22Rv1 (cell line): ENCODE measurements around the gene UGP2.

Source experiments
- H3K27ac ChIP-seq: fragments of 450-650 bp; 2 replicates; pipeline ENCODE4 v1.5.1; 2017
- CTCF ChIP-seq: fragments of 450-650 bp; IDR thresholded peaks from 2 replicates; pipeline ENCODE4 v1.5.1; 2017; ENCODE audit warnings: mild to moderate bottlenecking
- ZFX ChIP-seq: fragments of 450-650 bp; IDR thresholded peaks from 2 replicates; pipeline ENCODE4 v1.6.1; 2017; ENCODE audit warnings: antibody characterized with exemption, borderline replicate concordance

Gene UGP2

GRCh38 chr2:63840081-63840784 is 1.5 kb upstream of the UGP2 start:
- H3K27ac ChIP-seq: peak overlapping the region; percentile 86
- TF ChIP-seq CTCF: no peak
- no peak for TF ChIP-seq ZFX

- no peak for TF ChIP-seq CTCF
- no peak for TF ChIP-seq ZFX
- peak overlapping the region; percentile 86 for H3K27ac ChIP-seq
These were observed 877 bp upstream of the UGP2 start for GRCh38 chr2:63840785-63841253.

- H3K27ac ChIP-seq: peak overlapping the region; percentile 86
These were observed 709 bp downstream of the UGP2 start for GRCh38 chr2:63842149-63843061.

GRCh38 chr2:63843093-63843492 is 1.4 kb downstream of the UGP2 start:
- no peak overlapping the region for H3K27ac ChIP-seq

More at GRCh38 chr2:63842149-63843061, 709 bp downstream of the UGP2 start:
- TF ChIP-seq CTCF: no peak
- TF ChIP-seq ZFX: no peak

GRCh38 chr2:63843791-63844190 is 2.1 kb downstream of the UGP2 start:
- TF ChIP-seq CTCF (no peak), ZFX (no peak)
- no peak overlapping the region for H3K27ac ChIP-seq

More at GRCh38 chr2:63843093-63843492, 1.4 kb downstream of the UGP2 start:
- TF ChIP-seq ZFX: no peak
- no peak for TF ChIP-seq CTCF

GRCh38 chr2:63844616-63845015 is 2.9 kb downstream of the UGP2 start:
- no peak for TF ChIP-seq ZFX
- no peak overlapping the region for H3K27ac ChIP-seq

GRCh38 chr2:63845866-63846265 is 4.2 kb downstream of the UGP2 start:
- TF ChIP-seq CTCF (no peak), ZFX (no peak)
- no peak overlapping the region for H3K27ac ChIP-seq
